GM12878 (cell line): ENCODE data around the gene FFAR1. TPM values are rescaled to one million over a fixed set of nuclear protein-coding genes. Genes with fewer than 3 reads are reported as not detected.

Experiments
- ATAC-seq: fragments of 200-7000 bp; cut with Tn5 transposase; 3 replicates; pipeline ENCODE4 v1.9.1; 2020; ENCODE audit warnings: mild to moderate bottlenecking, moderate library complexity
- BruUV-seq: library from RNA; stranded (reverse); fragments of 400-500 nt; replicated peaks from 2 replicates; lab custom pipeline; 2021; lab: Mats Ljungman, UMichigan
- CTCF ChIA-PET: fragments of 300-600 bp; sonication (Branson Sonifier 250); formaldehyde crosslinking; extraction: SDS; loops from one replicate; lab custom pipeline; 2021; ENCODE audit warnings: inconsistent platforms; lab: Yijun Ruan, JAX
- POLR2A ChIA-PET: fragments of 350-600 bp; formaldehyde crosslinking; extraction: SDS; loops from one replicate; lab custom pipeline; 2021; ENCODE audit warnings: inconsistent platforms; lab: Charles Lee
- RAD21 ChIA-PET: fragments of 300-600 bp; sonication (Branson Sonifier 250); formaldehyde crosslinking; loops from one replicate; lab custom pipeline; 2023; ENCODE audit warnings: antibody characterized with exemption; ENCODE audit not compliant: unreplicated experiment; lab: Charles Lee
- SMC1A ChIA-PET: fragments of 300-600 bp; sonication (Branson Sonifier 250); formaldehyde crosslinking; loops from one replicate; lab custom pipeline; 2023; ENCODE audit not compliant: unreplicated experiment, uncharacterized antibody; lab: Charles Lee
- DNase-seq: peaks from one replicate; pipeline ENCODE4 v3.0.0-alpha.2; 2011; ENCODE audit warnings: low read depth, low spot score
- FAIRE-seq: peaks from 3 replicates; lab custom pipeline; 2011; peaks lifted over from hg19 to GRCh38; lab: Jason Lieb, UNC
- H2AFZ ChIP-seq: 2 replicates; pipeline ENCODE4 v1.6.0; 2011; ENCODE audit warnings: low read depth, low read length, control low read depth; ENCODE audit not compliant: control insufficient read depth
- H3K27ac ChIP-seq: 2 replicates; pipeline ENCODE4 v1.5.1; 2011; ENCODE audit warnings: control low read depth; ENCODE audit not compliant: control insufficient read depth, insufficient read depth
- H3K27me3 ChIP-seq, 2 experiments: replicated peaks in 1 of 2; 2 replicates each; pipeline versions ENCODE4 v1.6.0 to v1.6.1; 2011; ENCODE audit warnings: low read length in 1 of 2; ENCODE audit not compliant: control insufficient read depth in 2 of 2, insufficient read depth in 2 of 2
- H3K36me3 ChIP-seq, 2 experiments: 2 replicates each; pipeline ENCODE4 v1.5.1; 2011; ENCODE audit warnings: low read length in 1 of 2; ENCODE audit not compliant: control insufficient read depth in 2 of 2, insufficient read depth in 2 of 2
- H3K4me1 ChIP-seq: 2 replicates; pipeline ENCODE4 v1.6.1; 2011; ENCODE audit warnings: mild to moderate bottlenecking, low read length, moderate library complexity, mixed read lengths; ENCODE audit not compliant: control insufficient read depth, insufficient read depth
- H3K4me2 ChIP-seq: 2 replicates; pipeline ENCODE4 v1.6.0; 2011; ENCODE audit warnings: control low read depth; ENCODE audit not compliant: control insufficient read depth, insufficient read depth
- H3K4me3 ChIP-seq: fragments of 200-600 bp; sonication (generic); 2 replicates; pipeline ENCODE4 v1.5.1; 2016
- H3K79me2 ChIP-seq: 2 replicates; pipeline ENCODE4 v1.6.0; 2011; ENCODE audit warnings: low read length; ENCODE audit not compliant: control insufficient read depth, insufficient read depth
- H3K9ac ChIP-seq: 2 replicates; pipeline ENCODE4 v1.8.0; 2011; ENCODE audit warnings: low read length, control low read depth, mixed read lengths; ENCODE audit not compliant: control insufficient read depth, insufficient read depth
- H3K9me3 ChIP-seq: replicated peaks from 3 replicates; pipeline ENCODE4 v1.5.1; 2011; ENCODE audit warnings: mild to moderate bottlenecking, low read length; ENCODE audit not compliant: control insufficient read depth, insufficient read depth
- H4K20me1 ChIP-seq: 2 replicates; pipeline ENCODE4 v1.6.0; 2011; ENCODE audit not compliant: control insufficient read depth, insufficient read depth
- DPF2 ChIP-seq: fragments of 450-650 bp; IDR thresholded peaks from 2 replicates; pipeline ENCODE4 v1.6.1; 2017; ENCODE audit warnings: mild to moderate bottlenecking
- FOS ChIP-seq: IDR thresholded peaks from 3 replicates; pipeline ENCODE4 v1.6.1; 2011; ENCODE audit warnings: borderline replicate concordance; ENCODE audit not compliant: insufficient read length; ENCODE audit errors: extremely low read depth
- HDGF ChIP-seq: fragments of 450-650 bp; IDR thresholded peaks from 2 replicates; pipeline ENCODE4 v1.6.1; 2016; ENCODE audit warnings: antibody characterized with exemption
- IKZF1 ChIP-seq: fragments of 450-650 bp; conservative IDR thresholded peaks from 2 replicates; pipeline ENCODE4 v1.6.1; 2017; ENCODE audit warnings: antibody characterized with exemption, mild to moderate bottlenecking
- NBN ChIP-seq: fragments of 450-650 bp; IDR thresholded peaks from 2 replicates; pipeline ENCODE4 v1.6.1; 2016
- NR2C1 ChIP-seq: fragments of 450-650 bp; IDR thresholded peaks from 2 replicates; pipeline ENCODE4 v1.6.1; 2017; ENCODE audit warnings: antibody characterized with exemption, mild to moderate bottlenecking, moderate library complexity
- RBBP5 ChIP-seq: fragments of 200-600 bp; sonication (generic); conservative IDR thresholded peaks from 2 replicates; pipeline ENCODE4 v1.6.1; 2016
- SPI1 ChIP-seq: IDR thresholded peaks from 2 replicates; pipeline ENCODE4 v1.6.1; 2011; ENCODE audit warnings: low read depth, mild to moderate bottlenecking, low read length, moderate library complexity, borderline replicate concordance; ENCODE audit not compliant: insufficient read depth
- TBL1XR1 ChIP-seq: IDR thresholded peaks from 2 replicates; pipeline ENCODE4 v1.6.1; 2012; ENCODE audit warnings: low read depth, low read length, improper control_type of control experiment
- ZNF384 ChIP-seq: IDR thresholded peaks from 2 replicates; pipeline ENCODE4 v1.6.1; 2012; ENCODE audit warnings: low read depth, mild to moderate bottlenecking, low read length, improper control_type of control experiment, borderline replicate concordance
- WGBS: methylation state at CpG from one replicate; pipeline ENCODE4 v1.1.6; 2016; ENCODE audit warnings: low lambda C conversion rate; ENCODE audit not compliant: insufficient replicate concordance, insufficient coverage; ENCODE audit errors: missing lambda C conversion rate; 5-methylcytosine and 5-hydroxymethylcytosine counted together
- in situ Hi-C: fragments of 300-500 bp; cut with MboI; formaldehyde crosslinking; loops from 9 replicates; pipeline ENCODE4 v1.14.3; 2018; ENCODE audit warnings: mixed read lengths
- intact Hi-C: fragments of 100-400 bp; cut with micrococcal nuclease; formaldehyde crosslinking; loops from one replicate; pipeline ENCODE4 v1.14.2; 2022; ENCODE audit not compliant: unreplicated experiment
- polyA plus RNA-seq, 11 experiments: library from polyadenylated mRNA; depleted of rRNA in 4 of 11; unstranded in 6 of 11; stranded (reverse) in 5 of 11; fragments of >200 nt; fragmentation: Nextera tagmentation in 4 of 11; fragmentation: Illumina TruSeq in 1 of 11; extraction: Ambion mirVana in 4 of 11; extraction: Trizol in 1 of 11; gene quantifications; 1 replicate in 1 of 11; 2 replicates in 10 of 11; pipeline versions ENCODE4 v1.2.1 to v1.2.3, GENCODE V29; 2011 to 2016; ENCODE audit warnings: inconsistent platforms in 2 of 11, missing spikeins in 2 of 11, low read depth in 1 of 11
- total RNA-seq, 4 experiments: library from RNA; depleted of rRNA in 3 of 4; stranded (reverse); fragments of >200 nt in 3 of 4; fragmentation: Illumina TruSeq in 1 of 4; extraction: Trizol in 1 of 4; gene quantifications; 2 replicates each; pipeline versions ENCODE4 v1.2.1 to v1.2.3, GENCODE V29; 2013 to 2021
- TF ChIP-seq, protein P1 (sequence below): fragments of 150-350 bp; IDR thresholded peaks from 2 replicates; pipeline ENCODE4 v1.6.1; 2014; ENCODE audit warnings: mild to moderate bottlenecking, low read depth, low read length

The FFAR1 gene
- total and polyA plus RNA-seq, 10 of the 15 experiments (the other 5 are each of a cell fraction or from before 2014, with no cell fraction given), result 0.05 to 0.62 (median 0.14) TPM; not detected in 2

DNA sequence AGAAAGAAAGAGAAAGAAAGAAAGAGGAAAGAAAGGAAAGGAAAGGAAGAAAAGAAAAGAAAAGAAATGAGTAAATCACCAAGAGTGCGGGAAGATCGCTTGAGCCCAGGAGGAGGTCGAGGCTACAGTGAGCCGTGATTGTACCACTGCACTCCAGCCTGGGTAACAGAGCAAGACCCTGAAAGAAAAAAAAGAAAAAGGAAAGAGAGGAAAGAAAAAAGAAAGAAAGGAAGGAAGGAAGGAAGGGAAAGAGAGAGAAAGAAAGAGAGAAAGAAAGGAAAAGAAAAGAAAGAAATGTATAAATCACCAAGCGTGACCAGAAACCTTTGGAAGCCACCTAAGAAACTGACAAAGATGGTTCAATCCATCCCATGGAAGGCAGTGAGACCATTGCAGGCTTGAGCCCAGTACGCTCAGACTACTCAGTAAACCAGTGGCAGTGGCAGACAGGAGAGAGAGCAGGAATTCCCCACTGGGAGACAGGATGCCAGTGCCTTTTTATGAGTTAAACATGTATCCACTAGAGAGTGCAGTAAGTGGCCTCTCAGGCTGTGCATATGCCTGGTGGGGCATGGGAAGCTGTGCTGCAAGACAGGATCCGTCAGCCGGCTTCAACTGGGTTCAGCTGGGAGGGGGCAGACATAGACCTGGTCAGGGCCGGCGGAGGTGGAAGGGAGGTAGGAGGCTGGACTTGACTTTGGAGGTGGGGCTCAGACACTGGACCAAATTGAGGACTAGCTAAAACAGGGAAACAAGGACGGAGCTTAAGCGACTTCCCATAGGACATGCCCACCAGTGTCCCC is 28.0 kb downstream of the FFAR1 start (continued):
- TF ChIP-seq DPF2, result 0 out of 2 replicates have a peak, but pooled peaks have one; percentile 42
- peak; percentile 38 for TF ChIP-seq IKZF1
- no peak for TF ChIP-seq NR2C1
- no peak for TF ChIP-seq TBL1XR1

DNA sequence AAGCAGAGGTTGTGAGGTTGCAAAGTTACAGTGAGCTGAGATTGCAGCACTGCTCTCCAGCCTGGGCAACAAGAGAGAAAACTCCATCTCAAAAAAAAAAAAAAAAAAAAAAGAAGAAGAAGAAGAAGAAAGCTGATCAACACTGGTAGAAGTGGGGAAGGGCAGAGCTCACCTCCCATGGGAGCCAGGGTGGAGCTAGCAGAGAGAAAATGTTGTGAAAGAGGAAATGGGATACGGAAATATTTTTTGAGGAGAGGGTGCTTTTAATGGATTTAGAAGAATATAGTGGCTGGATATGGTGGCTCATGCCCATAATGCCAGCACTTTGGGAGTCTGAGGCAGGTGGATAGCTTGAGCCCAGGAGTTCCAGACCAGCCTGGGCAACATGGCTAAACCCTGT is 30.0 kb downstream of the FFAR1 start:
- ATAC-seq (no peak), DNase-seq (no peak), FAIRE-seq (no peak)
- Histone ChIP-seq H3K4me2 (peak overlapping the region; percentile 15; the same call in 1 of the 2 replicates), H3K4me1 (peaks cover 34% of the 10 kb centered on the region), H3K36me3 (no peaks in the 10 kb centered on the region), H3K27ac (peak overlapping the region; percentile 66), H2AFZ (no peak overlapping the region), H3K27me3 (no peaks in the 10 kb centered on the region), H4K20me1 (no peaks in the 10 kb centered on the region), H3K79me2 (no peaks in the 10 kb centered on the region), H3K9me3 (peaks cover 2% of the 10 kb centered on the region; the same call in 2 of the 3 replicates), H3K4me3 (no peak overlapping the region), H3K9ac (no peak overlapping the region)
- ChIA-PET RAD21 (interaction anchor here (0.7 to 5.8 kb wide), 18 partner anchors 13 to 271 kb away, joined by 3 to 90 read pairs (median 4); partner anchors contain the start of genes COX6B1 and FFAR1), CTCF (interaction anchor here (0.6 to 4.0 kb wide), 13 partner anchors 16 to 117 kb away, joined by 3 to 22 read pairs (median 4); no protein-coding TSS in a partner anchor), SMC1A (interaction anchor here (0.8 to 5.4 kb wide), 17 partner anchors 8 to 336 kb away, joined by 3 to 110 read pairs (median 6); partner anchors contain the start of gene FFAR3), POLR2A (interaction anchor here (0.6 to 4.1 kb wide), 17 partner anchors 10 to 89 kb away, joined by 3 to 52 read pairs (median 5); no protein-coding TSS in a partner anchor)
- in situ Hi-C loops (no loop called here), intact Hi-C loops (loop anchor here (1.0 to 5.0 kb wide), 2 partner anchors 24 to 40 kb away; no protein-coding TSS in a partner anchor)
- WGBS, result 8% methylated on average over 1 of the region's 1 CpG
- no TSS peak for BruUV-seq
- TF ChIP-seq ZNF384 (peak; percentile 32), NBN (0 out of 2 replicates have a peak, but pooled peaks have one; percentile 25), RBBP5 (no peak), HDGF (0 out of 2 replicates have a peak, but pooled peaks have one; percentile 4), FOS (no peak), SPI1 (peak; percentile 53; the same call in 1 of the 2 replicates)
- TF ChIP-seq, protein P1, sequence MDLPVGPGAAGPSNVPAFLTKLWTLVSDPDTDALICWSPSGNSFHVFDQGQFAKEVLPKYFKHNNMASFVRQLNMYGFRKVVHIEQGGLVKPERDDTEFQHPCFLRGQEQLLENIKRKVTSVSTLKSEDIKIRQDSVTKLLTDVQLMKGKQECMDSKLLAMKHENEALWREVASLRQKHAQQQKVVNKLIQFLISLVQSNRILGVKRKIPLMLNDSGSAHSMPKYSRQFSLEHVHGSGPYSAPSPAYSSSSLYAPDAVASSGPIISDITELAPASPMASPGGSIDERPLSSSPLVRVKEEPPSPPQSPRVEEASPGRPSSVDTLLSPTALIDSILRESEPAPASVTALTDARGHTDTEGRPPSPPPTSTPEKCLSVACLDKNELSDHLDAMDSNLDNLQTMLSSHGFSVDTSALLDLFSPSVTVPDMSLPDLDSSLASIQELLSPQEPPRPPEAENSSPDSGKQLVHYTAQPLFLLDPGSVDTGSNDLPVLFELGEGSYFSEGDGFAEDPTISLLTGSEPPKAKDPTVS, result no peak
